Activated CD4-positive, alpha-beta T cell treated with anti-CD3 and anti-CD28 coated beads, Interleukin-2, amount 10 ng/mL, durations not matched to agents 24 days and 14 days (primary cell): Measurements from ENCODE around the gene AQP5. TPM values are rescaled to one million over a fixed set of nuclear protein-coding genes. Genes with fewer than 3 reads are reported as not detected.
A peak's percentile ranks its signal among the peaks of the same experiment; 100 is the strongest.

Experiments
- DNase-seq: peaks from one replicate; pipeline ENCODE4 v3.0.0; 2022
- H3K27ac Mint-ChIP-seq: one replicate; pipeline ENCODE4 v1.8.0; 2022; ENCODE audit warnings: mild to moderate bottlenecking, mixed read lengths
- H3K27me3 Mint-ChIP-seq: one replicate; pipeline ENCODE4 v1.8.0; 2022; ENCODE audit warnings: mixed read lengths
- H3K36me3 Mint-ChIP-seq: one replicate; pipeline ENCODE4 v1.8.0; 2022; ENCODE audit warnings: low read depth, mild to moderate bottlenecking, mixed read lengths
- H3K4me1 Mint-ChIP-seq: one replicate; pipeline ENCODE4 v1.8.0; 2021; ENCODE audit warnings: mixed read lengths
- H3K4me3 Mint-ChIP-seq: one replicate; pipeline ENCODE4 v1.8.0; 2022; ENCODE audit warnings: mild to moderate bottlenecking, moderate library complexity, mixed read lengths
- H3K9me3 Mint-ChIP-seq: one replicate; pipeline ENCODE4 v1.8.0; 2021; ENCODE audit warnings: mixed read lengths
- intact Hi-C: fragments of 100-400 bp; cut with micrococcal nuclease; formaldehyde crosslinking; loops from one replicate; pipeline ENCODE4 v1.15.1; 2023
- total RNA-seq: library from RNA; stranded (reverse); gene quantifications from 2 replicates; pipeline ENCODE4 v1.2.3, GENCODE V29; 2022

AQP5 gene
- total RNA-seq, 1 donor from 2014 or later = not detected

- Mint-ChIP-seq H3K27ac (no peak overlapping the region), H3K27me3 (no peaks in the 10 kb centered on the region), H3K36me3 (no peaks in the 10 kb centered on the region), H3K4me1 (peaks cover 20% of the 10 kb centered on the region), H3K4me3 (no peak overlapping the region), H3K9me3 (no peaks in the 10 kb centered on the region)
- no peak for DNase-seq
- intact Hi-C loops = no loop called here
Observed at GRCh38 chr12:49941556-49942511, 19.8 kb upstream of the AQP5 start.

- no peak for DNase-seq
- Mint-ChIP-seq H3K9me3 (no peaks in the 10 kb centered on the region), H3K4me3 (no peak overlapping the region), H3K27ac (no peak overlapping the region), H3K4me1 (peaks cover 20% of the 10 kb centered on the region), H3K27me3 (no peaks in the 10 kb centered on the region), H3K36me3 (no peaks in the 10 kb centered on the region)
- intact Hi-C loops = no loop called here
Observed at GRCh38 chr12:49942512-49942893, 19.2 kb upstream of the AQP5 start.

- no peaks in the 10 kb centered on the region for H3K36me3 Mint-ChIP-seq
- no peaks in the 10 kb centered on the region for H3K9me3 Mint-ChIP-seq
- H3K4me3 Mint-ChIP-seq = no peak overlapping the region
- intact Hi-C loops = no loop called here
- H3K27ac Mint-ChIP-seq = no peak overlapping the region
- peaks cover 20% of the 10 kb centered on the region for H3K4me1 Mint-ChIP-seq
- no peak for DNase-seq
- H3K27me3 Mint-ChIP-seq = no peaks in the 10 kb centered on the region
Observed at GRCh38 chr12:49942921-49943624, 18.6 kb upstream of the AQP5 start.

- no peaks in the 10 kb centered on the region for H3K9me3 Mint-ChIP-seq
- no peaks in the 10 kb centered on the region for H3K27me3 Mint-ChIP-seq
- intact Hi-C loops = no loop called here
- DNase-seq = no peak
- H3K4me3 Mint-ChIP-seq = no peak overlapping the region
- no peaks in the 10 kb centered on the region for H3K36me3 Mint-ChIP-seq
- no peak overlapping the region for H3K27ac Mint-ChIP-seq
- peaks cover 20% of the 10 kb centered on the region for H3K4me1 Mint-ChIP-seq
Observed at GRCh38 chr12:49943625-49943960, 18.1 kb upstream of the AQP5 start.

GRCh38 chr12:49944046-49944445 lies 17.6 kb upstream of the AQP5 start:
- H3K4me1 Mint-ChIP-seq = peaks cover 20% of the 10 kb centered on the region
- H3K27ac Mint-ChIP-seq = no peak overlapping the region
- intact Hi-C loops = no loop called here
- H3K27me3 Mint-ChIP-seq = peaks cover 3% of the 10 kb centered on the region
- H3K9me3 Mint-ChIP-seq = no peaks in the 10 kb centered on the region
- no peak overlapping the region for H3K4me3 Mint-ChIP-seq
- no peak for DNase-seq
- H3K36me3 Mint-ChIP-seq = no peaks in the 10 kb centered on the region

DNA sequence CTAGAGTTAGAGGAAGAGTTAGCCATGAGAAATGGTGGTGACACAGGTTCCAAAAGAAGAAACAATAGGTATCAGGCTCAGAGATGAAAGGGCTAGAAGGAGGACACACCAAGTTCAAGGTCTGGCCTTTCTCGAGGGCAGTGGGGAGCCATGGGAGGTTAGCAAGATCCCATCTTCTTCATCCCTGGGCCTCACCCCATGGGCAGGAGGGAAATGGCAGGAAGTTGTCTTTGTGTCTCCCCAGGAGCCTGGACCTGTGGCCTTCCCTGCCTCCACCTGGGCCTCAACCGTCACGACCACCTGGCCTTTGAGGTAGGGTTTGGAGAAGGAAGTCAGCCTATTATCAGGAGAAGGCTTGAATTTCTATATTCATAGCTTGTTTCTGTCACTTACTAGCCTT lies 17.0 kb upstream of the AQP5 start:
- no peak overlapping the region for H3K27ac Mint-ChIP-seq
- H3K4me3 Mint-ChIP-seq = no peak overlapping the region
- H3K9me3 Mint-ChIP-seq = no peaks in the 10 kb centered on the region
- no peaks in the 10 kb centered on the region for H3K36me3 Mint-ChIP-seq
- no peak for DNase-seq
- intact Hi-C loops = no loop called here
- peaks cover 20% of the 10 kb centered on the region for H3K4me1 Mint-ChIP-seq
- peaks cover 6% of the 10 kb centered on the region for H3K27me3 Mint-ChIP-seq

GRCh38 chr12:49945394-49946080 lies 16.1 kb upstream of the AQP5 start:
- Mint-ChIP-seq H3K36me3 (no peaks in the 10 kb centered on the region), H3K9me3 (no peaks in the 10 kb centered on the region), H3K4me3 (peak overlapping the region; percentile 80), H3K4me1 (peaks cover 20% of the 10 kb centered on the region), H3K27me3 (peaks cover 6% of the 10 kb centered on the region), H3K27ac (peak overlapping the region; percentile 94)
- intact Hi-C loops = no loop called here
- DNase-seq = peak; percentile 94

GRCh38 chr12:49946086-49946485 lies 15.6 kb upstream of the AQP5 start:
- Mint-ChIP-seq H3K4me1 (peaks cover 20% of the 10 kb centered on the region), H3K27ac (no peak overlapping the region), H3K9me3 (no peaks in the 10 kb centered on the region), H3K4me3 (no peak overlapping the region), H3K27me3 (peaks cover 6% of the 10 kb centered on the region), H3K36me3 (no peaks in the 10 kb centered on the region)
- intact Hi-C loops = no loop called here
- DNase-seq = no peak

GRCh38 chr12:49946497-49946896 lies 15.2 kb upstream of the AQP5 start:
- Mint-ChIP-seq H3K27ac (no peak overlapping the region), H3K9me3 (no peaks in the 10 kb centered on the region), H3K36me3 (no peaks in the 10 kb centered on the region), H3K4me3 (no peak overlapping the region), H3K4me1 (peaks cover 20% of the 10 kb centered on the region), H3K27me3 (peaks cover 6% of the 10 kb centered on the region)
- no peak for DNase-seq
- intact Hi-C loops = no loop called here

DNA sequence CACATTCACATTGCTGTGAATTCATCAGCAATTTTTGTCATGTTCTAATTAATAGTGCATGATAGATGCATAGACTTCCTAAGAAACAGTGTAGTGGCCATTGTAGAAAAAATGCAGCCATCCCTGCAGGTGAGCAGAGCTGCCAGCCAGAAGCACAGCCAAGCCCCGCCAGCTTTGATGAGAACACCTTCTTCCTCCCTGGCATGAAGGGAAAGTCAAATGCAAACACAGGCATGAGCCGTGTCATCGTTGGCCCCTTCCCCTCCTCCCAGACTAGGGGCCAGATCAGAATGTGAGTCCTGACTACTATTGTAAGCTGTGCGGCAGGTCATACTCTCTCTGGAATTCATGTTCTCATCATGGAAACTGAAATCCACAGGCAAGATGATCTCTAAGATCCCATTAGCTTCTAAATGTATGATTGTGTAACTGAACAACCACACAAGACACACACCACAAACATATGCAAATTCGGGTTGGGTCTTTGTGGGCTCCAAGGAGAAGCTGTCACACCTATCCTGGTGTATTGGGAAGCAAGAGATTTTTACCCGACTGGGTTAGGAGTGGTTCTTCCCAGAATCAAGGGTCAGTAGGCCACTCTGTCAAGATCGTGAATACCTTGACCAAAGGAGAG lies 14.0 kb upstream of the AQP5 start:
- Mint-ChIP-seq H3K4me3 (no peak overlapping the region), H3K36me3 (no peaks in the 10 kb centered on the region), H3K4me1 (peaks cover 19% of the 10 kb centered on the region), H3K9me3 (no peaks in the 10 kb centered on the region), H3K27ac (no peak overlapping the region), H3K27me3 (peaks cover 6% of the 10 kb centered on the region)
- no peak for DNase-seq
- intact Hi-C loops = no loop called here

- Mint-ChIP-seq H3K27ac (no peak overlapping the region), H3K9me3 (no peaks in the 10 kb centered on the region), H3K4me1 (peaks cover 16% of the 10 kb centered on the region), H3K36me3 (no peaks in the 10 kb centered on the region), H3K27me3 (peaks cover 11% of the 10 kb centered on the region), H3K4me3 (no peak overlapping the region)
- no peak for DNase-seq
- intact Hi-C loops = no loop called here
Observed at GRCh38 chr12:49948866-49949845, 12.5 kb upstream of the AQP5 start.

DNA sequence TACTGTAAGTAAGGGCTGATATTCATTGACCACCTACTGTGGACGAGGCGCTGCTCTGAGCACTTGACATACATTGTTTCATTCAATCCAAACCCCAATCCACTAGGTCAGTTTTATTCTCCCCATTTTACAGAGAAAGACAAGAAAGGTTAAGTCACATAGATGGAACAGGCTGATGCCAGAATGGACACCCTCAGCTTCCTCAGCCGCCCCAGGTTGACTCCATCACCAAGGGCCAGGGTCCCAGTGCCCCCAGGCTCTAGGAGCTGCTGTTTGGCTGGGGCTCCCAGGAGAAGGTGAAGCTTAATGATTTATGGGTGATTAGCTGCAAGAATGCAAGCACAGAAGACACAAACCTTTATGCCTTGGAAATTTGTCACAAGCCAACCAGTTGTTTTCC lies 11.8 kb upstream of the AQP5 start:
- Mint-ChIP-seq H3K4me3 (no peak overlapping the region), H3K36me3 (no peaks in the 10 kb centered on the region), H3K4me1 (peaks cover 11% of the 10 kb centered on the region), H3K27ac (no peak overlapping the region), H3K27me3 (peaks cover 18% of the 10 kb centered on the region), H3K9me3 (no peaks in the 10 kb centered on the region)
- intact Hi-C loops = no loop called here
- no peak for DNase-seq
